ENCODE measurements around the gene RBM41. TPM values are rescaled to one million over a fixed set of nuclear protein-coding genes. Genes with fewer than 3 reads are reported as not detected.
"Not testable (repeated sequence)": the region's sequence is repeated elsewhere in the genome, so short reads cannot be mapped to it uniquely, and the experiment has no call there.

Gene RBM41
- total RNA-seq, 1 experiment from 2014 or later: 22.0 TPM

GRCh38 chrX:107107459-107107858 lies 11.2 kb downstream of the RBM41 start:
- CTCF ChIA-PET: no interaction called here
- no peak overlapping the region for H3K4me3 Mint-ChIP-seq
- no peak for ATAC-seq
- POLR2A ChIA-PET: no interaction called here
- TF ChIP-seq TP53 (CRISPR knock-in tag; IDR thresholded peaks at IDR 0.05) (no peak), CDX4 (CRISPR knock-in tag; IDR thresholded peaks at IDR 0.05; ENCODE audit: borderline replicate concordance) (no peak), NFYB (CRISPR knock-in tag; conservative IDR thresholded peaks at IDR 0.05; ENCODE audit: low read depth) (no peak), ZNF138 (CRISPR knock-in tag; conservative IDR thresholded peaks at IDR 0.05) (no peak), TEAD1 (CRISPR knock-in tag; IDR thresholded peaks at IDR 0.05) (no peak)
- no peak for DNase-seq (ENCODE audit: low spot score)
- peak overlapping the region; percentile 8 for H3K27ac Mint-ChIP-seq
- peaks cover 7% of the 10 kb centered on the region for H3K4me1 Mint-ChIP-seq
- H3K36me3 Mint-ChIP-seq: peaks cover 27% of the 10 kb centered on the region
- H3K9me3 Mint-ChIP-seq: no peaks in the 10 kb centered on the region
- H3K27me3 Mint-ChIP-seq (ENCODE audit: low read depth): no peaks in the 10 kb centered on the region

GRCh38 chrX:107102980-107103379 lies 15.6 kb downstream of the RBM41 start:
- Mint-ChIP-seq H3K4me3 (no peak overlapping the region), H3K27me3 (ENCODE audit: low read depth) (no peaks in the 10 kb centered on the region), H3K27ac (no peak overlapping the region), H3K36me3 (peaks cover 15% of the 10 kb centered on the region), H3K4me1 (no peaks in the 10 kb centered on the region), H3K9me3 (no peaks in the 10 kb centered on the region)
- ChIA-PET POLR2A (no interaction called here), CTCF (no interaction called here)
- DNase-seq (ENCODE audit: low spot score) (no peak), ATAC-seq (no peak)
- TF ChIP-seq, protein P1, sequence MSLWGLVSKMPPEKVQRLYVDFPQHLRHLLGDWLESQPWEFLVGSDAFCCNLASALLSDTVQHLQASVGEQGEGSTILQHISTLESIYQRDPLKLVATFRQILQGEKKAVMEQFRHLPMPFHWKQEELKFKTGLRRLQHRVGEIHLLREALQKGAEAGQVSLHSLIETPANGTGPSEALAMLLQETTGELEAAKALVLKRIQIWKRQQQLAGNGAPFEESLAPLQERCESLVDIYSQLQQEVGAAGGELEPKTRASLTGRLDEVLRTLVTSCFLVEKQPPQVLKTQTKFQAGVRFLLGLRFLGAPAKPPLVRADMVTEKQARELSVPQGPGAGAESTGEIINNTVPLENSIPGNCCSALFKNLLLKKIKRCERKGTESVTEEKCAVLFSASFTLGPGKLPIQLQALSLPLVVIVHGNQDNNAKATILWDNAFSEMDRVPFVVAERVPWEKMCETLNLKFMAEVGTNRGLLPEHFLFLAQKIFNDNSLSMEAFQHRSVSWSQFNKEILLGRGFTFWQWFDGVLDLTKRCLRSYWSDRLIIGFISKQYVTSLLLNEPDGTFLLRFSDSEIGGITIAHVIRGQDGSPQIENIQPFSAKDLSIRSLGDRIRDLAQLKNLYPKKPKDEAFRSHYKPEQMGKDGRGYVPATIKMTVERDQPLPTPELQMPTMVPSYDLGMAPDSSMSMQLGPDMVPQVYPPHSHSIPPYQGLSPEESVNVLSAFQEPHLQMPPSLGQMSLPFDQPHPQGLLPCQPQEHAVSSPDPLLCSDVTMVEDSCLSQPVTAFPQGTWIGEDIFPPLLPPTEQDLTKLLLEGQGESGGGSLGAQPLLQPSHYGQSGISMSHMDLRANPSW (CRISPR knock-in tag; conservative IDR thresholded peaks at IDR 0.05; ENCODE audit: low read depth): no peak

- ATAC-seq (no peak), DNase-seq (ENCODE audit: low spot score) (no peak)
- H3K4me1 Mint-ChIP-seq: 0 out of 2 replicates have a peak, but pooled peaks cover 5% of the 10 kb centered on the region
- peaks cover 11% of the 10 kb centered on the region for H3K9me3 Mint-ChIP-seq
- CTCF ChIA-PET: no interaction called here
- H3K27me3 Mint-ChIP-seq (ENCODE audit: low read depth): no peaks in the 10 kb centered on the region
- POLR2A ChIA-PET: no interaction called here
- TF ChIP-seq JUN (CRISPR knock-in tag; IDR thresholded peaks at IDR 0.05): no peak
- TF ChIP-seq MAX (CRISPR knock-in tag; IDR thresholded peaks at IDR 0.05): no peak
- no peak for TF ChIP-seq CTCF (IDR thresholded peaks at IDR 0.05)
- TF ChIP-seq PRRX2 (CRISPR knock-in tag; IDR thresholded peaks at IDR 0.05): no peak
- TF ChIP-seq, protein P2, sequence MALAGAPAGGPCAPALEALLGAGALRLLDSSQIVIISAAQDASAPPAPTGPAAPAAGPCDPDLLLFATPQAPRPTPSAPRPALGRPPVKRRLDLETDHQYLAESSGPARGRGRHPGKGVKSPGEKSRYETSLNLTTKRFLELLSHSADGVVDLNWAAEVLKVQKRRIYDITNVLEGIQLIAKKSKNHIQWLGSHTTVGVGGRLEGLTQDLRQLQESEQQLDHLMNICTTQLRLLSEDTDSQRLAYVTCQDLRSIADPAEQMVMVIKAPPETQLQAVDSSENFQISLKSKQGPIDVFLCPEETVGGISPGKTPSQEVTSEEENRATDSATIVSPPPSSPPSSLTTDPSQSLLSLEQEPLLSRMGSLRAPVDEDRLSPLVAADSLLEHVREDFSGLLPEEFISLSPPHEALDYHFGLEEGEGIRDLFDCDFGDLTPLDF (CRISPR knock-in tag; IDR thresholded peaks at IDR 0.05): no peak
- H3K4me3 Mint-ChIP-seq: no peak overlapping the region
- no peak overlapping the region for H3K27ac Mint-ChIP-seq
- peaks cover 16% of the 10 kb centered on the region for H3K36me3 Mint-ChIP-seq
Measured at GRCh38 chrX:107076158-107076557, 42.5 kb downstream of the RBM41 start.

GRCh38 chrX:107057731-107058130 lies 60.9 kb downstream of the RBM41 start:
- H3K9me3 Mint-ChIP-seq; DNase-seq (ENCODE audit: low spot score); H3K4me1 Mint-ChIP-seq; ATAC-seq; H3K27me3 Mint-ChIP-seq (ENCODE audit: low read depth); H3K27ac Mint-ChIP-seq; CTCF ChIA-PET; H3K36me3 Mint-ChIP-seq; H3K4me3 Mint-ChIP-seq: not testable (repeated sequence)
- POLR2A ChIA-PET: interaction anchor here (0.7 kb wide), 1 partner anchor 539 kb away, joined by 5 read pairs; no protein-coding TSS in a partner anchor

All from WTC11 (cell line).